Eye (tissue), 1 donor: Measurements from ENCODE around the gene CHST12.
A peak's percentile ranks its signal among the peaks of the same experiment; 100 is the strongest.
"Not testable (repeated sequence)": the region's sequence is repeated elsewhere in the genome, so short reads cannot be mapped to it uniquely, and the experiment has no call there.

Experiments
- DNase-seq: peaks from one replicate; pipeline ENCODE4 v3.0.0-alpha.2; 2015

The CHST12 gene

GRCh38 chr7:2405201-2405600, 1.8 kb downstream of the CHST12 start:
- no peak for DNase-seq

GRCh38 chr7:2405601-2406345, 2.4 kb downstream of the CHST12 start:
- no peak for DNase-seq

- peak; percentile 9 for DNase-seq
Measured at GRCh38 chr7:2409745-2410414, 6.5 kb downstream of the CHST12 start.

DNA sequence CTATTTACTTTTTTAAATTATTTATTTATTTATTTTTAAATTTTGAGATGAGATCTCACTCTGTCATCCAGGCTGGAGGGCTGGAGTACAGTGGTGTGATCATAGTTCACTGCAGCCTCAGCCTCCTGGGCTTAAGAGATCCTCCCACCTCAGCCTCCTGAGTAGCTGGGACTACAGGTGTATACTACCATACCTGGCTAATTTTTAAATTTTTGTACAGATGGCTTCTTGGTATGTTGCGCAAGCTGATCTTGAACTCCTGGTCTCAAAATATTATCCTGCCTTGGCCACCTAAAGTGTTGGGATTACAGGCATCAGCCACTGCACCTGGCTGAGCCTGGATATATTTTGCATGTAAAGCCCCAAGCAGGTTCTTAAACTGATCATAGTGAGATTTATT, 7.6 kb downstream of the CHST12 start:
- no peak for DNase-seq

GRCh38 chr7:2411815-2412586, 8.6 kb downstream of the CHST12 start:
- DNase-seq: no peak

DNA sequence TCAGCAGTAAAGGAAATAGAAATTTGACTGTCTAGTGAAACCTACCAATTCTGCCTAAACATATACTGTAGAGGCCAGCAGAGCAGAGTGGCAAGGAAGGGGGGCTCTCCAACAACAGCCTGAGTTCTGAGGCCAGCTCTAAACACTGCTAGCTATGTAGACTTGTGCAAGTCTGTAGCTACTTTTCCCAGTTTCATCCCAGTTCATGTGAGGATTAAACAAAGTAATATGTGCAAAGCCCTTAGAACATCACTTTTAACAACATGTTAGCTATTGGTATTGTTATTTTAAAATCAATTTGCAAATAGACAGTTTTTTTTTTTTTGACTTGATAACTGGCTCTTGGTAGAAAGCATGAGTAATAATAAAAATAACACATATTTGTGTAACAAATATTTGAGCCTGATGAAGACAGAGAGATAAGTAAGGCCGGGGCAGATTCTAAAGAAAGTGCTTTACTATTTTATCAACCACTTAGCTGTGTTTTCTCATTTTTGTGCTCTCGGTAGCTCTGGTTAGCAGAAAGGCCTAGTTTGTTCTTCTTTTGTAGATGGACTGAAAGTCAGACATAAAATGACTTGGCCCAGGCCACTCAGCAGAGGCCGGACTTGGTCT, 9.3 kb downstream of the CHST12 start:
- no peak for DNase-seq

DNA sequence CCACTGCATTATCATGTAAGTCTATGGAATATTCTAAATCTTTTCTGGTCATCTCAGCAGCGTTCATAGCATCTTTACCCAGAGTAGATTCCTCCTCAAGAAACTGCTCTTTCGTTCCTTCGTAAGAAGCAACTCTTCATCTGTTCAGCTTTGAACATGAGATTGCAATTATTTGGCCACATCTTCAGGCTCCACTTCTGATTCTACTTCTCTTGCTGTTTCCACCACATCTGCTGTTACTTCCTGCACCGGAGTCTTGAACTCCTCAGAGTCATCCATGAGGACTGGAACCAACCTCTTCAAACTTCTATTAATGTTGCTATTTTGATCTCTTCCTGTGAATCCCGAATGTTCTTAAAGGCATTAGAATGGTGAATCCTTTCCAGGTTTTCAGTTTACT, 12.7 kb downstream of the CHST12 start:
- no peak for DNase-seq

DNA sequence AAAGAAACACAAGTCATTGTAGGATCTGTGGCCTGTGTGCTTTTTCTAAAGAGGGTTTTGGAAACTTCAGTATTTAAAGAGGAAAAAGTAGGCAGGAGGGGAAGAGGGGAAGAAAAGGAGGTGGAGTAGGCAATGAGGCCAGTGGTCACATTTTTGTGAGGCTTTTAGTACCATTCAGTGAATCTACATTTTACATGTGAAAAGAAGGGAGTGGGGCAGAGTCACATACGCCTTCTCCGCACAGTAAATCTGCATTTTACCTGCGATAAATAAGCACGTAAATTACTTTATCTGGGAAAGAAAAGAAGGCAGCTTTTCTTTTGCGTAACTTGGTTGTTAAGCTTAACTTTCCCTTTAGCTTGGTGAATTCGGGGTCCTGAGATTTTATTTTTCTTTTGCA, 13.2 kb downstream of the CHST12 start:
- DNase-seq: no peak

GRCh38 chr7:2417178-2417577, 13.8 kb downstream of the CHST12 start:
- not testable (repeated sequence) for DNase-seq

GRCh38 chr7:2417981-2418481, 14.6 kb downstream of the CHST12 start:
- DNase-seq: no peak

DNA sequence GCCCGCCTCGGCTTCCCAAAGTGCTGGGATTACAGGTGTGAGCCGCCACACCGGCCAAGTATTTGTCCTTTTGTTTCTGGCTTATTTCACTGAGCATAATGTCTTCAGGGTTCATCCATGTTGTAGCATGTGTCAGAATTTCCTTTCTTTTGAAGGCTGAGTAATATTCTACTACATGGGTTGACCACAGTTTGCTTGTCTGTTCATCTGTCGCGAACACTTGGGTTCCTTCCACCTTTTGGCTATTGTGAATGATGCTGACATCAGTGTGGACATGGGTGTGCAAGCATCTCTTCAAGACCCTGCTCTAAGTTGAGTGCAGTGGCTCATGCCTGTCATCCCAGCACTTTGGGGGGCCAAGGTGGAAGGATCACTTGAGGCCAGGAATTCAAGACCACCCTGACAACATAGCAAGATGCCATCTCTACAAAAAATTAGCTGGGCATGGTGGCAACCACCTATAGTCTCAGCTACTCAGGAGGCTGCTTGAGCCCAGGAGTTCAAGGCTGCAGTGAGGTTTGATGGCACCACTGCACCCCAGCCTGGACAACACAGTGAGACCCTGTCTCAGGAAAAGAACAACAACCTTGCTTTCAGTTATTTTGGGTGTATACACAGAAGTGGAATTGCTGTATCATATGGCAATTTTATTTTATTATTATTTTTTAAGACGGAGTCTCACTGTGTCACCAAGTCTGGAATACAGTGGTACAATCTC, 17.0 kb downstream of the CHST12 start:
- no peak for DNase-seq

DNA sequence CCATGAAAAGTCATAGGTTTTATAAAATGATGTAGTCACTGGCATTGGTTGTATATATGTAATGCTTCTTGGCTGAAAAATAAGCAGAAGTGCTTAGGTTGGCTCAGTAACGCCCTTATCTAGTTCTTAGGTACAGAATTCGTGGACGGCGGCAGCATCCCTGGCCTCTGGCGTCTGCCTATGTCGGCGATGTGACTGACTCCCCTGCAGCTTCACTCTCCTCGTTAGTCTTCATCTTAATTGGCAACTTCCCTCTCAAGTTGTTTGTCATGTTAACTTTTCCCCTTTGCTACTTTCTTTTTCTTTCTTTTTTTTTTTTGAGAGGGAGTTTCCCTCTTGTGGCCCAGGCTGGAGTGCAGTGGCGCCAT, 18.5 kb downstream of the CHST12 start:
- DNase-seq: no peak

- DNase-seq: no peak
Measured at GRCh38 chr7:2425749-2426148, 22.3 kb downstream of the CHST12 start.

DNA sequence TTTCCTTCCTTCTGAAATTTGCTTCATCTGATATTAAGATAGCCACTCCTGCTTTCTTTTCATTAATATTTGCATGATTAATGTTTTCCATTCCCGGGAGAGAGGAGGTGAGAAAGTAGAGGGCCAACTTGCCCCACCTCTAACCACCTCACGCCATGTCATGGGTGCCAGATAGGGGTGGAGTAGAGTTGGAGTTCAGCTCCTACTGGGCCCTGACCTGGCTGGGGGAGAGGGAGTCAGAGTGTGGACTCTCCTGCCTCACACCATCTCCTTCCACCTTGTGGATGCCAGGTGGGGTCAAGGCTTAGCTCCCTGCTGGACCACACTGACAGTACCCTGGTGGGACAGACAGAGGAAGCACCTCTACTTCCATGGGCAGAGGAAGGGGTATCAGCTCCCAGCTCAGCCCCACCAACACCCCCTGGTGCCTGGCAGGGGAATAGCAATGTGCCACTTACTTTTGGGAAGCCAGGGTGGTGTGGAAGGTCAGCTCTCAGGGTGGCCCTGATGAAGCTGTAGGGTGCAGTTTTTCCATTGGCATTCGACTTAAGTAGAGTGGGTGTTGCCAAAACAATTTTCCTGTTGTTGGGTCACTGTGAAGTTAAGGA, 28.0 kb downstream of the CHST12 start:
- DNase-seq: no peak

DNA sequence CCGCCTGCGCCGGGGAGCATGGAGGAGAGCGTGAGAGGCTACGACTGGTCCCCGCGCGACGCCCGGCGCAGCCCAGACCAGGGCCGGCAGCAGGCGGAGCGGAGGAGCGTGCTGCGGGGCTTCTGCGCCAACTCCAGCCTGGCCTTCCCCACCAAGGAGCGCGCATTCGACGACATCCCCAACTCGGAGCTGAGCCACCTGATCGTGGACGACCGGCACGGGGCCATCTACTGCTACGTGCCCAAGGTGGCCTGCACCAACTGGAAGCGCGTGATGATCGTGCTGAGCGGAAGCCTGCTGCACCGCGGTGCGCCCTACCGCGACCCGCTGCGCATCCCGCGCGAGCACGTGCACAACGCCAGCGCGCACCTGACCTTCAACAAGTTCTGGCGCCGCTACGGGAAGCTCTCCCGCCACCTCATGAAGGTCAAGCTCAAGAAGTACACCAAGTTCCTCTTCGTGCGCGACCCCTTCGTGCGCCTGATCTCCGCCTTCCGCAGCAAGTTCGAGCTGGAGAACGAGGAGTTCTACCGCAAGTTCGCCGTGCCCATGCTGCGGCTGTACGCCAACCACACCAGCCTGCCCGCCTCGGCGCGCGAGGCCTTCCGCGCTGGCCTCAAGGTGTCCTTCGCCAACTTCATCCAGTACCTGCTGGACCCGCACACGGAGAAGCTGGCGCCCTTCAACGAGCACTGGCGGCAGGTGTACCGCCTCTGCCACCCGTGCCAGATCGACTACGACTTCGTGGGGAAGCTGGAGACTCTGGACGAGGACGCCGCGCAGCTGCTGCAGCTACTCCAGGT, 29.7 kb downstream of the CHST12 start:
- DNase-seq: no peak

DNA sequence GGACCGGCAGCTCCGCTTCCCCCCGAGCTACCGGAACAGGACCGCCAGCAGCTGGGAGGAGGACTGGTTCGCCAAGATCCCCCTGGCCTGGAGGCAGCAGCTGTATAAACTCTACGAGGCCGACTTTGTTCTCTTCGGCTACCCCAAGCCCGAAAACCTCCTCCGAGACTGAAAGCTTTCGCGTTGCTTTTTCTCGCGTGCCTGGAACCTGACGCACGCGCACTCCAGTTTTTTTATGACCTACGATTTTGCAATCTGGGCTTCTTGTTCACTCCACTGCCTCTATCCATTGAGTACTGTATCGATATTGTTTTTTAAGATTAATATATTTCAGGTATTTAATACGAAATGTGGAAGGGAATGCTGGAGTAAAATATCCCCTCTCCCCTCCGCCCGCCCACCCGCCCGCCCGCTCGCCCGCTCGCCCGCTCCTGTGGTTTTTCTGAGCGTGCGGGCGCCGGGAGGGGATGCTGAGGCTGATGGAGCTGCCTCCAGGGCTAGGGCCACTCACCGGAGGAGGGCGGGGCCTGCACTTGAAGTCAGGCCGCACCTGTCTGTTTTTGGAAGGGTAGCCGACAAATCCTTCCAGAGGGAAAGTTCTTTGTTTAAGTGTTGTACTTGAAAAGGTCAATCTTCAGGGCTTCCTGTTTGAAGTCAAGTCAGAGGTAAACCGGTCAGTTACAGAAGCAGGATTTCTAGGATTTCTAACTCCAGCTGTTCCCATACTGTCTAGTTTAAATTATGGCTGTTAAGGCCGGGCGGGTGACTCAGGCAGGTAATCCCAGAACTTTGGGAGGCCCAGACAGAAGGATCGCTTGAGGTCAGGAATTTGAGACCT, 30.5 kb downstream of the CHST12 start:
- DNase-seq: no peak

- DNase-seq: no peak
Measured at GRCh38 chr7:2435146-2435545, 31.7 kb downstream of the CHST12 start.

DNA sequence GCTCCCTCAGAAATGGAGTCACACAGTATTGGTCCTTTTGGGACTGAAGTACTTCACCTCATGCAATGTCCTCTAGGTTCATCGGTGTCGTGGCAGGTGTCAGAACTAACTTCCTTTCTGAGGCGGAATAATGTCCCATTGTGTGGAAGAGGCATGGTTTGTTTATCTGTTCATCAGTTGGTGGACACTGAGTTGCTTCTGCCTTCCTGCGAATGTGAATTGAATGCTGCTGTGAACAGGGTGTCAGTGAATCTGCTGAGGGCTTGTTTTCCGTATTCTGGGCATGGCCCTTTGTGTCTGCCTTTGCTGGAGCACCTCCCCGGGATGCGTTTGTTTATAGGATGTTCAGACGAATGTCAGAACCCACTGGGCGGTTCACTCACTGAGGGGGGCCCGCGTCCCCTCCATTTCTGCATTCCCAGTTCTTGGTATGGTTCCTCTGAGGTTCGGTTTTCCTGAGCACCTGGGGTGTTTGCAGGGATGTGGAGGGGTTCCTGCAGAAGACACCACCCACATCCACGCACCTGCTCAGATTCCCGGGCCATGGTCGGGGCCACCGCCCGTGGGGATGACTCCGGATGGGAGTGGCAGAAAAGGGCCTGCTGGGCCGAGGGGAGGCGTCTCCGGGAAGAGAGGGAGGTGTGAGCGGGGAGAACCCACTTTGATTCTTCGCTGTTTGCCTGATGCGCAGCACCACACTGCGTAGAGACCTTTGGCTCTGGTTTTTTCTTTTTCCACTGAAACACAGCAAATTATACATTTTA, 33.1 kb downstream of the CHST12 start:
- DNase-seq: no peak

- no peak for DNase-seq
Measured at GRCh38 chr7:2437136-2437535, 33.7 kb downstream of the CHST12 start.
